Measurements from ENCODE around the gene MYO10. TPM values are rescaled to one million over a fixed set of nuclear protein-coding genes. Genes with fewer than 3 reads are reported as not detected.

Gene MYO10
- total RNA-seq: 46.7 and 81.5 TPM in 2 replicates

DNA sequence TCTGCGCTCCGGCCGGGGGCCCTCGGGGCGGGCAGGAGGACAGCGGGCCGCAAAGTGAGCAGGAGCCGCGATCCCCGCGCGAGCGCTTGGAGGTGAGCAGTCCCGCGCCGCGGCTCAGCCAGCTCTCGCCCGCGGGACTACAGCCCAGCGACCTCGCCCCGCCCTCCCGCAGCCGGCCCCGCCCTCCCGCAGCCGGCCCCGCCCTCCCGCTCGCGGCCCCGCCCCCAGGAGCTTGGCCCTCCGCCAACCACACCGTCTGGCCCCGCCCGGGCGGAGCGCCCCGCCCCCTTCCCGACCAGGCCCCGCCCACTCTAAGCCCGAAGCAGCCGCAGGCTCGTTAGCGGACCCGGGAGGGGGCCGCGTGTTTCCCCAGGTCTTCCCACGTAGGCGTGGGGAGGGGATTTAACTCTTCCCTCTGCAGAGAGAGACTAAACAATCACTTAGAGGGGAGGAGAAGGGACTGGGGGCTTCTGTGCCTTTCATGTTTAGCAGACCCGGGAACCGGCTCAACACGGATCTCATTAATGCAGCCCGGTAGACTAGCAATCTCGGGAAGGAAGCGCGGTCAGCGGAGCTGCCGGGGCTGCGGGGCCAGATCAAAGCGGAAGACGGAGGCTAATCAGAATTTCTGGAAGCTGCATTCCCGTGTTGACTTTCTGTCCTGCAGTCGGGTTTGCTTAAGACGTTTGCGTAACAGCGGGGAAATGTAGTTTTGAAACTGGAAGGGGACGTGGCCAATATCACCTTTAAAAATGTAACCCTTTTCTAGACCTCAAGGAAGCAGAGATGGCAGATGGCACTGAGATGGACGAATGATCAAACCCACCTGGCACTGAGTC is at the start of gene MYO10:
TSS of gene MYO10 (minus strand) at position 139 of the 839 bp plus-strand sequence. CDS start 480 bp downstream, outside the sequence.

DNA sequence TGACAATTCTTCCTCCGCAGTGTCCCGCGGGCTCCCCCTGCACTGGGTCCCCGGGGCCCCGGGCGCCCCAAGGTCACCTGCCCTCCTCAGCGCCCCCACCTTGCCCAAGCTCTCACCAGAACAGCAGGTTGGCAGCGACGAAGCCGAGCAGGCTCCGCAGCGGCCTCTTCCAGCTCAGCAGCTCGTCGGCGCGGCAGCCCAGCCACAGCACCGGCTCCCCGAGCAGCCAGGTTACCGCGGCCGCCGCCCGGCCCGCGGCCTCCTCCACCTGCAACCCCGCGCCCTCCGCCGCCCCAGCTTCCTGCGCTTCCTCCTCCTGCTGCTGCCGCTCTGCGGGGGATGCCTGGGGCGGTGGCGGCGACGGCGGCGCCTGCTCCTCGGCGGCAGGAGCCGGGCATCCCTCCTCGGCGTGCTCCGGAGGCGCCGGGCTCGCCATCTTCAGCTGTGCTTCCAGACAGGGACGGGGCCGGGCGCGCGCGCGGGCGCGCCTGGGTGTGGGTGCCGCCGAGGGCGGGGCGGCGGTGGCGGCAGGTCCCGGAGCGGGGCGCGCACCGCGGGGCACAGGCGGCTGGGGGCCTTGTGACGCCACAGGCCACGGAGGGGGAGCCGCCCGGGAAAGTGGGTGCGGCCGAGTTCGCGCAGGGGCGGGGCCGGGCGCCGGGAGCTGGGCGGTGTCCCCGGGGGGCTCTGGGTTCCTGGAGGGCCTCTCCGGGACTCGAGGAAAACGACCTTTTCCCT is 319.4 kb downstream of the MYO10 start, which contains the start of gene RETREG1:
TSS of gene RETREG1 (minus strand) at position 462 of the 738 bp plus-strand sequence. CDS start at position 436, 26 bp downstream.

